GM18858 (cell line): ENCODE measurements around the gene NEDD4L.

ENCODE experiments used
- ATAC-seq: cut with Tn5 transposase; IDR thresholded peaks from one replicate; pipeline ENCODE4 v1.9.1; 2021; ENCODE audit not compliant: unreplicated experiment

The NEDD4L gene

DNA sequence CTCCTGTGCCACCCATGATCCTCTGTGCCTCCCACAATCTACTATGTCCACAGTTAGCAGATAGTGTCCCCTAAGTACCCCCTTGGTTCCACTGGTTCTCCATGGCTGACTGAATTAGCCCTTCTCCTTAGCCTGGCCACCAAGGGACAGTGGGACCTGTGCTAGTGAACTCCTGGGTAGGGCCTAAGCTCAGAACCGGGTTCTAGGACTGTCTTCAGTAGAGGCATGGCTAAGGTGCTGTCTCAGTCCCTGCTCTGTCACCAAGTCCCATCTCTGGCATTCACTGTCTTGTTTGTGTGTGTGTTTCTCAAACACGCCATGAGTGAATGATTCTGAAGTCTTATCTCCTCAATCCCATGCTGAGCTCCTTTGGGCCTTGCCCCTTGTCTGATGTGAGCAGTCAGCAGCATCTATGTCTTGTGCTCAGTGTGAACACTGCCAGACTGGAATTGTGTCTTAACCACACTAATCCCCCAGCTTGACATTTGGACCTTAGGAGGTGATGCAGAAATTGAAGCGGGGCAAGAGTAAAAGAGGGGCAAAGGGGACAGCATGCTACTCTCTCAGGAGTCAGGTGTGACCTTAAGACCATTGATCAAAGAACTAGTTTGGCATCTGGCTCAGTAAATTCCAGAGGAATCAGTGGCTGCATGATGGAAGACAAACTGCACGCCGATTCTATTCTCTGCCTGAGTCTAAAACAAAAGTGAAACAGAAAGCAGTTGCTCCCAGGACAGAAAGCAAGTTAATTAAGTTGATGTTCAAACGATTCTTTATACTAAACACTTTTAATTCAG lies 394.3 kb downstream of the NEDD4L start:
- no peak for ATAC-seq

DNA sequence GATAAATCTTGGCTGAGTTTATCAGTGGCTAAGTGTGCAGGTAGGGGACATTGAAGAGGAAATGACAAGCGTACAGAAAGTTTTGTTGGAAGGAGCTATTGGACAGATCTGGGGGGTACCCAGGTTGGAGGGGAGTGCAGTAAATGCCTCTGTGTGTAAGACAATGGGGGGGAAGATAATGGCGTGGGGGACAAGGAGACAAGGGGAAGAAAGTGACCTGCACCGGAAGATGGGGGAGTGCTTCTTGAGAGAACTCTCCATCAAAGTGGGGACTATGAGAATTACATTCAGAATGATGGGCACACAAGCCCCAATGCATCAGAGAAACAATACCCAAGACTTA lies 394.9 kb downstream of the NEDD4L start:
- ATAC-seq = no peak

DNA sequence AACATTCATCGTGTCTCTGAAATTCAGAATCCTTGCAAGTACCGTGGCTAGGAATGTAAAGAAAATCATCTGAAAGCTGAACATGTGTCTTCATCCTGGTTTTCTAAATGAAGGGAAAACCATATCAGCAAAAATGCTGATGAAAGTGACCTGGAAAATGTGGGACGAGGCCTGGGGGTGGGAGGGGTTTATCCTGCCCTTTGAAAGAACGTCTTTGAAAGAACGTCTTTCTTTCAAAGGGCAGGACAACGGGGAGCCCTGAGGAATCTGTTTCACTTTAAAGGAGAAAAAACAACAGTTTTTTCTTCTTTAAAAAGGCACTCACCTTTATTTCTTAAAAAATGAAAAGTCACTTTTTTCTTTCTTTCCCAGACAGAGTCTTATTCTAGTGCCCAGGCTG lies 399.6 kb downstream of the NEDD4L start:
- no peak for ATAC-seq

DNA sequence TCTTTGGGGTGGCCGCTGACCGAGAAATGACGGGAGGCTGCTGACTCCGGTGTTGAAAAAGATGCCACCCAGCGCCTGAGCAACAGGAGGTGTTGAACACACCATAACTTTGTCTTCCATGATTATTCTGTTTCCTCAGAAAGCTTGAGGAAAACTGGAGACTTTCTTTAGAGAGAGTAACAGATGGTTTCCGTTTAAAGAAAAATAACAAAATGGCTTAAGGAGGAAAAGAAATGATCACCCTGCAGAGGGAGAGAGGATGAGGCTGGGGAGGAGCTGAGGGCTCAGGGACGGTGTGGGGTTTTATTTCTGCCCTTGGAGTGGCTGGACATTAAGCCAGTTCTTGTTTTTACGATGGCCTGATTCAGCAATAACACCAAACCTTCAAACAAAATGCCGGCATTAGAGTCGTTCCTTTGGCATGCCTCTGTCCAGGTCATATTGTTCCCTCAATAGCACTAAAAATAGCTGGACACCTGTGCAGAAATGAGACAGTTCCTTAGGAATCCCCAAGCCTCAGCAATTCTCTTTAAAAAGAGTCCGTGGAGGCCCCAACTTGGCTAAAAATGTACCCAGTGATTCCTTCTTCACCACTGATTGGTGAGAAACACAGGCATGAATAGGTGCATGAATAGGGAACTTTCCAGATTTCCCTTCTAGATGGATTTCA lies 402.5 kb downstream of the NEDD4L start:
- ATAC-seq = no peak

DNA sequence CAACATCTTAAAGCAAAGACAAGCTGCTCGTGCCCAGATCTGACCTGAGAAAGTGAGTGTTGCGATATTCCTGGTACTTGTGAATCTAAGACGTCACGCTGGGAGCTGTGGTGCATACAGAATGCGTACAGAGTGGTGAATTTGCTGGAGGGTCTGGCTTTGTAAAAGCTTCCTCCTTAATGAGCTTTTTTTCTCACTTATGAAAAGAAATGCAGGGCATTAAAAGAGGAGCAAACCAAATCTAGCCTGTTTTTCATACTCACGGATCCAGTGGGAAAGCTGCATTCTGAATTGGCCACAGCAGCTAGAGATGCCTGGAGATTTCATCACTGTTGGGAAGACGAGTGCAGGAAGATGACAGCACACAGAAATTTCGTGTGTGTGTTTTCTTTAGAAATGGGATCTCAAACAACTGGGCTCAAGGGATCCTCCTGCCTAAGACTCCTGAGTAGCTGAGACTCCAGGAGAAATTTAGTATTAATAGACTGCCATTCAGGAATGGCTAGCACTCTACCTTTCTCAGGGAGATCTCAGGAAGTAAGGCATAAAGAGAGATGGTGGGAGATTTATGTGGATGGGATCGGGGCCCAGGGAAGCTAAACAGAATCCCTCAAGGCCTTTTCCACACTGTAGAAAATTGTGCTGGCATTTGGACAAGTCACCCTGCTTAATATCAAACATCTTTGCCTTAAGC lies 403.5 kb downstream of the NEDD4L start:
- no peak for ATAC-seq

DNA sequence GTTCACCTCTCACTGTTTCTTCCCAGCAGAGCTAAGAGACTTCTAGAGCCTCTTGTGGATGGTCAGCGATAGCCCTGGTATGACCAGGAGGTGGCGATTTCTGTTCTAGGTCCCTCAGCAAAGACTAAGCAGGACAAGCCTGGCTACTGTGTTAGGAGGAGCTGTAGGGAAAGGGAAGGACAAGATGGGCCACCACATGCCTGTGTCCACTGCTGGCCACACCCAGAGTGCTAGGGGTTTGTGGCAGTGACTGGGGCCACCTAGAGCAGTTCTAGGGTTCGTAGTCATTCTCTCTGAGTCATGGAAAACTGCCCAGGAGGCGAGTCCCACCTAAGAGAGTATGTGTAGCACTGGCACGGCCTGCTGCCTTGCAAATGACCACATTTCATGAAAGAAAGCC lies 405.4 kb downstream of the NEDD4L start:
- no peak for ATAC-seq
